ENCODE results near the gene MRPS5. TPM values are rescaled to one million over a fixed set of nuclear protein-coding genes. Genes with fewer than 3 reads are reported as not detected.

MRPS5 gene
- total and polyA plus RNA-seq, 4 donors: 45.8 to 75.7 (median 64.6) TPM

DNA sequence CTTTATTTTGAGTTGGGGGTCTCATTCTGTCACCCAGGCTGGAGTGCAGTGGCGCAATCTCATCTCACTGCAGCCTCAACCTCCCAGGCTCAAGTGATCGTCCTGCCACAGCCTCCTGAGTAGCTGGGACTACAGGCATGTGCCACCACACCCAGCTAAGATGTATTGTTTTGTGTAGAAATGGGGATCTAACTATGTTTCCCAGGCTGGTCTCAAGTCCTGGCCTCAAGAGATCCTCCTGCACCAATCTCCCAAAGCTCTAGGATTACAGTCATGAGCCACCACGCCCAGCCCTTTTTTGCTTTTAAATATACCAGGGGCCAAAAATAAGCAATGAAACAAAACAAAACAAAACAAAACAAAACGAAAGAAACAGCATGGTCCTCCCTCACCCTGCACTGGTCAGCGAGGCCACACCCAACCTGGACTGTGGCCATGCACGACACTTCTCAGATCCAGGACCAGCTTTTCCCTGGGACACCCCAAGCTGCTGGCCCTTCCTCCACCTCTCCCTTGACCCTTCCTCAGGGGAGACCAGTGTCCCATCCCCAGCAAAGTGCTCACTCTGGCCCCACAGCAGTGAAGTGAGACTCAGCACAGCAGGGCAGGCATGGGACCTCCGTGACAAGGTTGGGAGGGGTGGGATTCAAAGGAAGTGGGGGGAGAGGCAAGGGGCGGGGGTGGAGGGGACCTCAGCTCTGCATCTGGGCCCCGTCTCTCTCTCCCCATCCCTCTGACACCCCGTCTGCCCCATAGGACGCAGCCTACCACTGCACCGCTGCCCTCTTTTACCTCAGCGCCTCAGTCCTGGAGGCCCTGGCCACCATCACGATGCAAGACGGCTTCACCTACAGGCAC lies 72.6 kb downstream of the MRPS5 start:
- DNase-seq (peak in 2 of 3 donors; percentile 32 to 38), ATAC-seq (ENCODE audit: insufficient read depth, low FRiP score) (no peak)
- no peak overlapping the region for H3K4me3 ChIP-seq
- TF ChIP-seq, protein P1, sequence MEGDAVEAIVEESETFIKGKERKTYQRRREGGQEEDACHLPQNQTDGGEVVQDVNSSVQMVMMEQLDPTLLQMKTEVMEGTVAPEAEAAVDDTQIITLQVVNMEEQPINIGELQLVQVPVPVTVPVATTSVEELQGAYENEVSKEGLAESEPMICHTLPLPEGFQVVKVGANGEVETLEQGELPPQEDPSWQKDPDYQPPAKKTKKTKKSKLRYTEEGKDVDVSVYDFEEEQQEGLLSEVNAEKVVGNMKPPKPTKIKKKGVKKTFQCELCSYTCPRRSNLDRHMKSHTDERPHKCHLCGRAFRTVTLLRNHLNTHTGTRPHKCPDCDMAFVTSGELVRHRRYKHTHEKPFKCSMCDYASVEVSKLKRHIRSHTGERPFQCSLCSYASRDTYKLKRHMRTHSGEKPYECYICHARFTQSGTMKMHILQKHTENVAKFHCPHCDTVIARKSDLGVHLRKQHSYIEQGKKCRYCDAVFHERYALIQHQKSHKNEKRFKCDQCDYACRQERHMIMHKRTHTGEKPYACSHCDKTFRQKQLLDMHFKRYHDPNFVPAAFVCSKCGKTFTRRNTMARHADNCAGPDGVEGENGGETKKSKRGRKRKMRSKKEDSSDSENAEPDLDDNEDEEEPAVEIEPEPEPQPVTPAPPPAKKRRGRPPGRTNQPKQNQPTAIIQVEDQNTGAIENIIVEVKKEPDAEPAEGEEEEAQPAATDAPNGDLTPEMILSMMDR (IDR thresholded peaks at IDR 0.05; ENCODE audit: control extremely low read depth, extremely low read depth): no peak
- H3K9me3 ChIP-seq (ENCODE audit: control insufficient read depth in 4 of 4, insufficient read depth in 3 of 4, low read length in 3 of 4): peaks cover 0 to 2% (median 0%) of the 10 kb centered on the region in 4 donors
- peaks cover 0 to 19% (median 10%) of the 10 kb centered on the region in 5 donors for H3K4me1 ChIP-seq (ENCODE audit: control insufficient read depth in 5 of 5, insufficient read depth in 5 of 5, low read length in 5 of 5)
- H3K27me3 ChIP-seq (ENCODE audit: control insufficient read depth in 3 of 3, insufficient read depth in 3 of 3, low read length in 2 of 3): no peaks in the 10 kb centered on the region
- H3K9ac ChIP-seq (ENCODE audit: insufficient read depth in 1 of 2, low read length in 2 of 2): peak overlapping the region in 1 of 2 donors; percentile 4
- H3K27ac ChIP-seq (ENCODE audit: low read depth in 1 of 2, low read length in 1 of 2): no peak overlapping the region
- H3K36me3 ChIP-seq (ENCODE audit: control insufficient read depth in 4 of 4, insufficient read depth in 4 of 4, low read length in 4 of 4): no peaks in the 10 kb centered on the region
- 75 to 87% methylated on average over 15 of the region's 15 CpGs for WGBS, 2 donors

DNA sequence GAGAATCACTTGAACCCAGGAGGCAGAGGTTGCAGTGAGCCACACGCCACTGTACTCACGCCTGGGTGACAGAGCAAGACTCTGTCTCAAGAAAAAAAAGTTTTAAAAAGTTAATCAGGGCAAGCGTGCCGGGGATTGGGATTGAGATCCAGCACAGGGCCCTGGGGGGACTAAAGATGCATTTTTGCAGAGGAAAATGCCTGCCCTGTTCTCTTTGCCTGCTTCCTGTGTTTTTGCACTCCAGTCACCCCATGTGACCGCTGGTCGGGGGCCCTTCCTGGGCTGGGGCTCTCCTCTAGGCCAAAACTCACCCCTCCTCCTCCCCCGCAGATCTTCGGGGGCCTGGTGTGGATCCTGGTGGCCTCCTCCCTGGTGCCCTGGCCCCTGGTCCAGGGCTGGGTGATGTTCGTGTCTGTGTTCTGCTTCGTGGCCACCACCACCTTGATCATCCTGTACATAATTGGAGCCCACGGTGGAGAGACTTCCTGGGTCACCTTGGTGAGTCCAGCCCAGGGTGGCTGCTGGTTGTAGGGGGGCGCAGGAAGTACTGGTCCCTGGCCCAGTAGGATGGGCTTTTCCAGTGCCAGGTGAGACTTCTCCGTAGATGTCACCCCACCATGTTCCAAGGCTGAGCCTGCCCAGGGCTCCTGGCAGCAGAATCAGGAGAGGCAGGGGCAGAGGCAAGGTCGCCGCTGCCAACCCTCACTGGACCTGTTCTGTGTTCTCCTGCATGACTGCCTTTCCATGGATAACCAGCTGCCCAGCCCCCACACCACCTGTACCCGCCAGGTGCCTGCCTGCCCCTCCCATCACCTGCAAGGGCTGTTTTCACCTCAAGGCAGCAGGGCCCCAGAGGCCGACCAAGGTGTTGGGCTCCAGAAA lies 73.7 kb downstream of the MRPS5 start:
- no peaks in the 10 kb centered on the region for H3K36me3 ChIP-seq (ENCODE audit: control insufficient read depth in 4 of 4, insufficient read depth in 4 of 4, low read length in 4 of 4)
- TF ChIP-seq, protein P1 (IDR thresholded peaks at IDR 0.05; ENCODE audit: control extremely low read depth, extremely low read depth): no peak
- H3K27me3 ChIP-seq (ENCODE audit: control insufficient read depth in 3 of 3, insufficient read depth in 3 of 3, low read length in 2 of 3): no peaks in the 10 kb centered on the region
- no peak overlapping the region for H3K4me3 ChIP-seq
- peaks cover 0 to 30% (median 18%) of the 10 kb centered on the region in 5 donors for H3K4me1 ChIP-seq (ENCODE audit: control insufficient read depth in 5 of 5, insufficient read depth in 5 of 5, low read length in 5 of 5)
- ATAC-seq (ENCODE audit: insufficient read depth, low FRiP score) (no peak), DNase-seq (no peak)
- H3K27ac ChIP-seq (ENCODE audit: low read depth in 1 of 2, low read length in 1 of 2): no peak overlapping the region
- H3K9ac ChIP-seq (ENCODE audit: insufficient read depth in 1 of 2, low read length in 2 of 2): no peak overlapping the region
- 81% methylated on average over 17 of the region's 17 CpGs for WGBS, 2 donors
- peaks cover 0 to 2% (median 0%) of the 10 kb centered on the region in 4 donors for H3K9me3 ChIP-seq (ENCODE audit: control insufficient read depth in 4 of 4, insufficient read depth in 3 of 4, low read length in 3 of 4)

DNA sequence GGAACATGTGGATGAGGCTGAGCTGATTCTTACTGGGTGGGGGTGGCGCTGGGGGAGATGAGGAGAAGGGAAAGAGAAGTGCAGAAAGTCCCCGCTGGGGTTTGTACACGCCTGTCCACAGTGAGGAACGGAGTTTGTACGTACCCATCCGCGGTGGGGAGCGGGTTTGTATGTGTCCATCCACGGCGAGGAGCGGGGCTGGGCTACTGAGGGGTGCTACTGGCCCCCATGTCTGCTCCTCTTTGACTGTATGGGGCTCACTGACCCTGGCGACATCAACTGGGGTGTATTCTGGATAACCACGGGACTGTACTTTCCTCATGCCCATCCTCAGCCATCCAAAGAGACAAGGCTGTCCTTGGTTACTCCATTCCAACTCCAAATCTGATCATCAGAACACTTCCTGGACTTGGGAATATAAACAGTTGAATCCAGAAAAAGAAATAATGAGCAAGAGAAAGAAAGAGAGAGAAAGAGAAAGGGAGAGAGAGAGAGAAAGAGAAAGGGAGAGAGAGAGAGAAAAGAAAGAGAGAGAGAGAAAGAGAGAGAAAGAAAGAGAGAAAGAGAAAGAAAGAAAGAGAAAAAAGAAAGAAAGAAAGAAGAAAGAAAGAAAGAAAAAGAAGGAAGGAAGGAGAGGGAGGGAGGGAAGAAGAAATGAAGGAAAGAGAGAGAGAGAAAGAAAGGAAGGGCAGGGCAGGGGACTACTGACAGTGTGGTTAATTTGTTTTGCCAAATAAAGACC lies 75.1 kb downstream of the MRPS5 start:
- no peak overlapping the region for H3K4me3 ChIP-seq
- no peaks in the 10 kb centered on the region for H3K9me3 ChIP-seq (ENCODE audit: control insufficient read depth in 4 of 4, insufficient read depth in 3 of 4, low read length in 3 of 4)
- ATAC-seq (ENCODE audit: insufficient read depth, low FRiP score) (no peak), DNase-seq (no peak)
- no peaks in the 10 kb centered on the region for H3K27me3 ChIP-seq (ENCODE audit: control insufficient read depth in 3 of 3, insufficient read depth in 3 of 3, low read length in 2 of 3)
- TF ChIP-seq, protein P1 (IDR thresholded peaks at IDR 0.05; ENCODE audit: control extremely low read depth, extremely low read depth): no peak
- peaks cover 0 to 36% (median 19%) of the 10 kb centered on the region in 5 donors for H3K4me1 ChIP-seq (ENCODE audit: control insufficient read depth in 5 of 5, insufficient read depth in 5 of 5, low read length in 5 of 5)
- no peaks in the 10 kb centered on the region for H3K36me3 ChIP-seq (ENCODE audit: control insufficient read depth in 4 of 4, insufficient read depth in 4 of 4, low read length in 4 of 4)
- WGBS, 2 donors: 94% methylated on average over 13 of the region's 13 CpGs
- no peak overlapping the region for H3K9ac ChIP-seq (ENCODE audit: insufficient read depth in 1 of 2, low read length in 2 of 2)
- H3K27ac ChIP-seq (ENCODE audit: low read depth in 1 of 2, low read length in 1 of 2): no peak overlapping the region

All from lung (tissue), 12 donors.